Activated naive CD4-positive, alpha-beta T cell treated with anti-CD3 and anti-CD28 coated beads for 36 hours (primary cell): ENCODE data around the gene RPL21. TPM values are rescaled to one million over a fixed set of nuclear protein-coding genes. Genes with fewer than 3 reads are reported as not detected.
A peak's percentile ranks its signal among the peaks of the same experiment; 100 is the strongest.
"Not testable (repeated sequence)": the region's sequence is repeated elsewhere in the genome, so short reads cannot be mapped to it uniquely, and the experiment has no call there.

Source experiments
- CTCF ChIA-PET: fragments of 350-600 bp; sonication (Branson Sonifier 250); formaldehyde crosslinking; loops from one replicate; lab custom pipeline; 2021; ENCODE audit warnings: antibody characterized with exemption; lab: Charles Lee
- DNase-seq: peaks from one replicate; pipeline ENCODE4 v3.0.0-alpha.2; 2020
- H3K27ac Mint-ChIP-seq: one replicate; pipeline ENCODE4 v1.8.0; 2021; ENCODE audit warnings: mild to moderate bottlenecking, mixed read lengths
- H3K27me3 Mint-ChIP-seq: one replicate; pipeline ENCODE4 v1.8.0; 2021; ENCODE audit warnings: low read depth, mixed read lengths
- H3K36me3 Mint-ChIP-seq: one replicate; pipeline ENCODE4 v1.8.0; 2021; ENCODE audit warnings: low read depth, mixed read lengths
- H3K4me1 Mint-ChIP-seq: one replicate; pipeline ENCODE4 v1.8.0; 2021; ENCODE audit warnings: low read depth, mixed read lengths
- H3K4me3 Mint-ChIP-seq: one replicate; pipeline ENCODE4 v1.8.0; 2021; ENCODE audit warnings: mild to moderate bottlenecking, moderate library complexity, mixed read lengths
- H3K9me3 Mint-ChIP-seq: one replicate; pipeline ENCODE4 v1.8.0; 2021; ENCODE audit warnings: mixed read lengths
- intact Hi-C: fragments of 100-400 bp; cut with micrococcal nuclease; formaldehyde crosslinking; loops from one replicate; pipeline ENCODE4 v1.15.1; 2023
- total RNA-seq, 2 experiments: library from RNA; stranded (reverse); gene quantifications; one replicate each; pipeline ENCODE4 v1.2.3, GENCODE V29; 2021

The RPL21 gene
- total RNA-seq, 2 experiments from 2014 or later, result 1,766 to 1,839 TPM

DNA sequence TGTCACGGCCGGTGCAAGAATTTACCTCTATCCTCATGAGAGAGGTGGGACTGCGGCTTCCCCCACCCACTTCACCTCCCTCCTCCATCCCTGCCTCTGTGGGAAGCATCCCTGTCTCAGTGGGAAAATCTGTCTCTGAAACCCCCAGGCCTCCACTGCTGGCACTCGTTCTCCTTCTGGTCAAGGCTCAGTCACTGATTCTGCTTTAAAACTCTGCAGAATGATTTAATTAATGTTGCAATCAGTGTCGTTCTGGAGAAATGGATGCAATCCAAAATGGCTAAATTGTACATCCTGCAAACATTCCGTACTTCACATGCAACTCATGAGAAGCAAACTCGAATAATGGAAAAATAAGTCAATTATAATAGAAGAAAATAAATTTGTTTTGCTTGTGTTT lies 24.8 kb downstream of the RPL21 start:
- CTCF ChIA-PET, result interaction anchor here (1.5 kb wide), 1 partner anchor 29 kb away, joined by 4 read pairs; no protein-coding TSS in a partner anchor
- intact Hi-C loops, result no loop called here
- Mint-ChIP-seq H3K36me3 (no peaks in the 10 kb centered on the region), H3K27ac (no peak overlapping the region), H3K4me3 (no peak overlapping the region), H3K4me1 (peaks cover 2% of the 10 kb centered on the region), H3K27me3 (peaks cover 3% of the 10 kb centered on the region), H3K9me3 (no peaks in the 10 kb centered on the region)
- DNase-seq, result no peak

DNA sequence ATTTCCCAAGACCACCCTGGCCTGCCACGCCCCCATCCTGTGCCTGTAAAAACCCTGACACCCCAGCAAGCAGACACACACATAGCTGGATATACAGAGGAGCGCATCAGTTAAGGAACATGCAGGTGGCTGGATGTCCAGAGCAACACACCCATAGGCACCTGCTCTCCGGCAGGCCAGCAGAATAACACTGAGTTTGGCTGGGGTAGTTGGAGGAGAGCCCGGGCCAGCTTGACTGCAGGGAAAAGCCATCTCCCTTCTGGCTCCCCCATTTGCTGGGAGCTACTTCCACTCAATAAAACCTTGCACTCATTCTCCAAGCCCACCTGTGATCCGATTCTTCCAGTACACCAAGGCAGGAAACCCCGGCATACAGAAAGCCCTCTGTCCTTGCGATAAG lies 28.1 kb downstream of the RPL21 start:
- no peak overlapping the region for H3K4me3 Mint-ChIP-seq
- H3K4me1 Mint-ChIP-seq, result no peaks in the 10 kb centered on the region
- DNase-seq, result no peak
- CTCF ChIA-PET, result interaction anchor here (1.0 kb wide), 2 partner anchors 79 to 333 kb away, joined by 3 read pairs; no protein-coding TSS in a partner anchor
- no peaks in the 10 kb centered on the region for H3K9me3 Mint-ChIP-seq
- intact Hi-C loops, result no loop called here
- H3K27me3 Mint-ChIP-seq, result no peaks in the 10 kb centered on the region
- H3K27ac Mint-ChIP-seq, result no peak overlapping the region
- no peaks in the 10 kb centered on the region for H3K36me3 Mint-ChIP-seq

DNA sequence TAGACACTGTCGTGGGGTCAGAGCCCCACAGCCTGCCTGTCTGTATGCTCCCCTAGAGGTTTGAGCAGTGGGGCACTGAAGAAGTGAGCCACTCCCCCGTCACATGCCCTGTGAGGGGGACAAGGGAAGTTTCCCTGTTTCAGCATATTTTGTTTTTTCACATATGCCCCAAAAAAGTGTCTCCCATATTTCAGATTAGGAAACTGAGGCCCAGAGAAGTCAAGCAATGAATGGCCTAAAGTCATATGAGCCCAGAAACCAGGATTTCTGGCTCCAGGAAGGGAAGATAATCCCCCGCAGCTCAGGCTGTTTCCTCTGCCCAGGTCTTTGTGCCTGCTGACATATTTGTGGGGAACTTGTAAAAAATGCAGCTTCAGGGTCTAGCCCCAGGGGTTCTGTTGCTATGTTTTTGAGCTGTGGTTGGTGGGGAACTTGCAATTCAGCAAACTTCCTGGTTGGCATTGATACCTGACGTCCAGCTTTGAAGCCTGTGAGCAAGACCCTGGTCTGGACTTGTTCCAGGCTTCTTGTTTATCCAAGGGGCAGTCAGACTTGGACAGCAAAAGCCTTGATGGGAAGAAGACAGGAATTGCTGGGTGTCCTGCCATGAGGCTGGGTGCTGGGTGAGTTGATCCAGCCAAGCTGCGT lies 28.8 kb downstream of the RPL21 start:
- CTCF ChIA-PET, result interaction anchor here (1.0 to 3.1 kb wide), 3 partner anchors 10 to 334 kb away, joined by 3 to 11 read pairs (median 3); partner anchors contain the start of gene RASL11A
- no peaks in the 10 kb centered on the region for H3K36me3 Mint-ChIP-seq
- no peak for DNase-seq
- H3K27ac Mint-ChIP-seq, result no peak overlapping the region
- H3K27me3 Mint-ChIP-seq, result no peaks in the 10 kb centered on the region
- no peak overlapping the region for H3K4me3 Mint-ChIP-seq
- intact Hi-C loops, result no loop called here
- no peaks in the 10 kb centered on the region for H3K4me1 Mint-ChIP-seq
- H3K9me3 Mint-ChIP-seq, result no peaks in the 10 kb centered on the region

DNA sequence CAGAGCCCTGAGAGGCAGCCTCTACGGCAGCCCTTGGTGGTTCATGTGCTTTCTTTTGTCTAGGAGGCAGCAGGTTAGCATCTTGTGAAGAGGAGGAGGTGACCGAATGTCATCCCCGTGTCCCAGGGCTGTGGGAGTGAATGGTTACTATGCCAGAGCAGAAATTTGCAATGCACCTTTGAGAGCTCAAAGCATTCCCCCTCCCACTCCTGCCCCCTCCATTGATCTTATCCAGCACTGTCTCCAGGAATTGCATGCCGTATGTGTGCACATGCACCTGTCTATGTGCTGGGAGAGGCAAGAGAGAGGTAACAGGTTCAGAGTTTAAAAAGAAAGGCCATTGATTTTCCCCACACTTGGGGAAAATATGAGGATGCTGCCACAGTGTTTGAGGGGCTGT lies 29.5 kb downstream of the RPL21 start:
- CTCF ChIA-PET, result interaction anchor here (1.4 to 3.1 kb wide), 2 partner anchors 10 to 57 kb away, joined by 3 to 11 read pairs; partner anchors contain the start of gene RASL11A
- H3K9me3 Mint-ChIP-seq, result no peaks in the 10 kb centered on the region
- no peaks in the 10 kb centered on the region for H3K4me1 Mint-ChIP-seq
- H3K4me3 Mint-ChIP-seq, result no peak overlapping the region
- no peaks in the 10 kb centered on the region for H3K36me3 Mint-ChIP-seq
- no peaks in the 10 kb centered on the region for H3K27me3 Mint-ChIP-seq
- H3K27ac Mint-ChIP-seq, result no peak overlapping the region
- no peak for DNase-seq
- intact Hi-C loops, result no loop called here

DNA sequence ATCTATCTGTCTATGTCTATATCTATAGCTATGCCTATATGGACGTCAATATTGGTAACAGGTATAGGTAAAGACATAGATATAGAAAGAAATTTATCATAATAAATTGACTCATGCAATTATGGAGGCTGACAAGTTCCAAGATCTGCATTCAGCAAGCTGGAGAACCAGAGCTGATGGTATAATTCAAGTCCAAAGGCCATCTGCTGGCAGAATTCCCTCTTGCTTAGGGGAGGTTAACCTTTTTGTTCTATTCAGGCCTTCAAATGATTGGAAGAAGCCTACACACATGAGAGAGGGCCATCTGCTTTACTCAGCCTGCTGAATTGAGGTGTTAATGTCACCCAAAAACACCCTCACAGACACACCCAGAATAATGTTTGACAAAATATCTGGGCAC lies 30.1 kb downstream of the RPL21 start:
- no peaks in the 10 kb centered on the region for H3K36me3 Mint-ChIP-seq
- H3K4me1 Mint-ChIP-seq, result no peaks in the 10 kb centered on the region
- H3K27ac Mint-ChIP-seq, result no peak overlapping the region
- H3K27me3 Mint-ChIP-seq, result no peaks in the 10 kb centered on the region
- no peak overlapping the region for H3K4me3 Mint-ChIP-seq
- intact Hi-C loops, result no loop called here
- no peak for DNase-seq
- no peaks in the 10 kb centered on the region for H3K9me3 Mint-ChIP-seq
- CTCF ChIA-PET, result interaction anchor here (1.4 to 3.1 kb wide), 2 partner anchors 11 to 57 kb away, joined by 3 to 11 read pairs; partner anchors contain the start of gene RASL11A

DNA sequence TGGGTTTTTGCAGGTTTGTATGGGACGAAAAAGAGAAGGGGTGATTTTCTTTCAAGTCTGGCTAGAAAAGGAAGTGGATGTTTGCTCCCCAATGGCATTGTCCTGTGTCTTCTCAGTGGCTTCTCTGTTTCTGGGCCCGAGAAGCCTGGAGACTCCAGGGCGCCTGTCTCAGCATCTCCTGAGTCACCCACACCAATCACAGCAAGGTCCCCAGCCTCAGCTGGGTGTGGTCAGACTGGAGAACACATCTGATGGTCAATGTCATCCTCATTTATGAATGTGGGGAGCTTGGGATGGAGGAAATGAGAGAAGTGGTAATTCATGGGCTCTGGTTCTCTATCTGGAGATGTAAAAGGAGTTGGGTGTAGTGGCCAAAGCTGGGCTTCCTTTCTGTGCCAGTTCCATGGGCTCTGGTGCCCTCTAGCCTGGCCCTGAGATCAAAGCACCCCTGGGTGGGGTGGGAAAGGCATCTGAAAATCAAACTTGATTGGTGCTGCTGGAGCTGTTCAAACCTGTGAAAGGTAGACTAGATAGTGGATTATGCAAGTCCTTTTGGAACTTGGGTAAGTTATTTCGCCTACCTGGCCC lies 32.6 kb downstream of the RPL21 start:
- DNase-seq, result peak; percentile 43
- CTCF ChIA-PET, result interaction anchor here (0.8 to 2.3 kb wide), 5 partner anchors 20 to 312 kb away, joined by 3 to 7 read pairs (median 6); no protein-coding TSS in a partner anchor
- intact Hi-C loops, result loop anchor here (1.0 kb wide), 1 partner anchor 299 kb away; no protein-coding TSS in a partner anchor
- H3K27me3 Mint-ChIP-seq, result no peaks in the 10 kb centered on the region
- H3K27ac Mint-ChIP-seq, result no peak overlapping the region
- no peak overlapping the region for H3K4me3 Mint-ChIP-seq
- no peaks in the 10 kb centered on the region for H3K9me3 Mint-ChIP-seq
- H3K4me1 Mint-ChIP-seq, result no peaks in the 10 kb centered on the region
- H3K36me3 Mint-ChIP-seq, result no peaks in the 10 kb centered on the region

DNA sequence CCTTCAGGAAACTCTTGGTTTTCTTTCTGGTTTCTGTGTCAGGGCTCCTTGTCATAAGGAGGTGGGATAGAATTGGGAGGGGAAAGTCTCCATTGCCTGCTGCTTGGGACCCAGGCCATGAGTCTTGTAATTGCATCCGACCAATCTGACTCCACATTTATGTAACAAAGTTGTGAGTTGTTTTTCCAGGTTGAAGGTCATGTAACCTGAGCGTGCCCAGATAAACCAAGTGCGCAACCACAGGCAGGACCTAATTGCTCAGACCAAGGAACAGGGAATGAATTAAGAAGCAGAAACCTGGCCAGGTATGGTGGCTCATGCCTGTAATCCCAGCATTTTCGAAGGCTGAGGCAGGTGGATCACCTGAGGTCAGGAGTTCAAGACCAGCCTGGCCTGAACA lies 37.0 kb downstream of the RPL21 start:
- Mint-ChIP-seq H3K36me3 (no peaks in the 10 kb centered on the region), H3K27ac (no peak overlapping the region), H3K4me1 (peaks cover 8% of the 10 kb centered on the region), H3K27me3 (no peaks in the 10 kb centered on the region), H3K9me3 (no peaks in the 10 kb centered on the region), H3K4me3 (no peak overlapping the region)
- no peak for DNase-seq
- CTCF ChIA-PET, result no interaction called here
- intact Hi-C loops, result no loop called here

DNA sequence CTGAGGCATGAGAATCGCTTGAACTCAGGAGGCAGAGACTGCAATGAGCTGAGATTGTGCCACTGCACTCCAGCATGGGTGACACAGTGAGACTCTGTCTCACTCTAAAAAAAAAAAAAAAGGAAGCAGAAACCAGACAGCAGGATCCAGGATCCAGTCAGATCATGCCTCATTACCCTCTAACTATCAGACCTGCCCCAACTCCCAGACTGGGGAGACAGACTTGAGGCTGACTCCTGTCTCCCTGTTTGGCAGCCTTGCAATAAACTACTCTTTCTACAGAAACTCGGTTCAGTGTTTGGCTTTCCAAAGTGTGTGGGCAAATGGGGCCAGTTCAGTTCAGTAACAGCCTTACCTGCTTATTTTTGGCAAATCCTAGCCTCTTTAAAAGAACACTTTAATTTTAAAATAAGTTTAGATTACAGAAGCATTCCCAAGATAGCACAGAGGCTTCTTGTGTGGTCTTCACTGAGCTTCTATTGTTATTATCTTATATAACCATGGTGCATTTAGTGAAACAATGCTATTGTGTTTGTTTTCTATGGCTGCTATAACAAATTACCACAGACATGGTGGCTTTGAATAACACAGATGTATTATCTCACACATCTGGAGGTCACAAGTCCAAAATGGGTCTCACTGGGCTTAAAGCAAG lies 37.8 kb downstream of the RPL21 start:
- Mint-ChIP-seq H3K9me3 (no peaks in the 10 kb centered on the region), H3K27ac (no peak overlapping the region), H3K36me3 (no peaks in the 10 kb centered on the region), H3K27me3 (no peaks in the 10 kb centered on the region), H3K4me3 (no peak overlapping the region), H3K4me1 (peaks cover 16% of the 10 kb centered on the region)
- intact Hi-C loops, result no loop called here
- DNase-seq, result no peak
- CTCF ChIA-PET, result no interaction called here

DNA sequence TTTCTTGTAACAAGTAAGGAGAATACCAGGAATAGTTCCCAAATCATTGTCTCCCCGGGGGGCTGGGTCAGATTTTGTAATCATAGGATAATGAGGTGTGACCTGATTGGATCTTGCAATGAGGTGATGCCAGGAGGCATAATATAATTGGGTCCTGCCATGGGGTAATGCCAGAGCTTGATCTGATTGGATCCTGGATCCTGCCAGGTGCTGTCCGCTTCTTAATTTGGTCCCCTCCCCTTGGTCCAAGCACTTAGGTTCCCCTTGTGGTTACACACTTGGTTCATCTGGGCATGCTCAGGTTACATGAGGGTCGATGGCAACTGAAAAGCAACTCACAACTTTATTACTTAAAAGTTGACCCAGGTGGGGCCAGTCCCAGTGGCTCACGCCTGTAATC lies 39.4 kb downstream of the RPL21 start:
- Mint-ChIP-seq H3K4me1 (peaks cover 32% of the 10 kb centered on the region), H3K36me3 (no peaks in the 10 kb centered on the region), H3K27me3 (no peaks in the 10 kb centered on the region), H3K4me3 (no peak overlapping the region), H3K9me3 (no peaks in the 10 kb centered on the region), H3K27ac (no peak overlapping the region)
- no peak for DNase-seq
- CTCF ChIA-PET, result no interaction called here
- intact Hi-C loops, result no loop called here

DNA sequence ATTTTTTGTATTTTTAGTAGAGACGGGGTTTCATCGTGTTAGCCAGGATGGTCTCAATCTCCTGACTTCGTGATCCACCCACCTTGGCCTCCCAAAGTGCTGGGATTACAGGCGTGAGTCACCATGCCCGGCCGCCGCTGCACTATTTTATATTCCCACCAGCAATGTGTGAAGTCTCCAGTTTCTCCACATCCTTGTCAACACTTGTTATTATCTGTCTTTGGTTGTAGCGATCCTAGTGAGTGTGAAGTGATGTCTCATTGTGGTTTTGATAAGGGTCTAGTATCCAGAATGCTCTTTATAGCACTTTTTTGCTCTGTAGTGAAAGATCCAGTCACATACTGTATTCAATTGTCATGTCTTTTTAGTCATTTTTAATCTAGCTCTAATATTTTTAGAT lies 40.6 kb downstream of the RPL21 start:
- H3K27ac Mint-ChIP-seq, H3K36me3 Mint-ChIP-seq, intact Hi-C loops, H3K9me3 Mint-ChIP-seq, H3K27me3 Mint-ChIP-seq, DNase-seq, H3K4me3 Mint-ChIP-seq: not testable (repeated sequence)
- CTCF ChIA-PET, result interaction anchor here (0.6 kb wide), 1 partner anchor 9 kb away, joined by 3 read pairs; no protein-coding TSS in a partner anchor
- peaks cover 32% of the 10 kb centered on the region for H3K4me1 Mint-ChIP-seq

DNA sequence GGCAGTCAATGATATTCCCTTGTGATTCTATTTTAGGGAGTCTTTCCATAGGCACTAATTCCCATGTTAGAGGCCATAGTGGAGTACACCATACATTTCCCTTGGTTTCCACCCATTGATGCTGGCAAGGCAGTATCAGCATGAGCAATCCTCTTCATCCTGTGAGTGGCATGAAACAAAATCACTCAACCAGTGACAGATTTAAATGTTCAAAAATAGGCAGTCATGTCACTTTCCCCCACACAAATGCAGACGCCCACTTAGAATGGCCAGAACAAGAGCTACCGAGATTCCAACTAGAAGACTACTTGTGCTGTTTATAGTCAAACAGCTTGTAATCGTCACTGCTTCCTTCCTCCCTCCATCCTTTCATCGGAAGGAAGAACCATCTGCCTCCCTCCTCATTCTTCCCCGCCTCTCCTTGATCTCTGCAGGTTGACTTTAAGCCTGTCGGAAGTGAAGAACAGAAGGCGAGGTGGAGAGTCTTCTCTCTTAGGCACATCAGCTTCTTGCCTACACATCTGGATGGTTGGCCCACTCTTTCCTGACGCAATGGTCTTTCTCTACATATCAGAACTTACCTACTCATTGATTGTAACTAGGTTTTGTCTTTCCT lies 41.8 kb downstream of the RPL21 start:
- no peaks in the 10 kb centered on the region for H3K27me3 Mint-ChIP-seq
- no peaks in the 10 kb centered on the region for H3K36me3 Mint-ChIP-seq
- CTCF ChIA-PET, result interaction anchor here (1.0 to 1.2 kb wide), 2 partner anchors 45 to 69 kb away, joined by 3 to 4 read pairs; no protein-coding TSS in a partner anchor
- peak overlapping the region; percentile 26 for H3K27ac Mint-ChIP-seq
- peaks cover 32% of the 10 kb centered on the region for H3K4me1 Mint-ChIP-seq
- peak; percentile 23 for DNase-seq
- intact Hi-C loops, result loop anchor here (1.0 kb wide), 1 partner anchor 60 kb away; no protein-coding TSS in a partner anchor
- no peaks in the 10 kb centered on the region for H3K9me3 Mint-ChIP-seq
- H3K4me3 Mint-ChIP-seq, result peak overlapping the region; percentile 8
